Activated CD4-positive, alpha-beta T cell treated with anti-CD3 and anti-CD28 coated beads for 1 hour (primary cell): ENCODE results near the gene NHERF1.
A peak's percentile ranks its signal among the peaks of the same experiment; 100 is the strongest.

Source experiments
- DNase-seq: peaks from one replicate; pipeline ENCODE4 v3.0.0-alpha.2; 2020

The NHERF1 gene

GRCh38 chr17:74769856-74770497 lies 21.5 kb downstream of the NHERF1 start:
- DNase-seq = no peak

DNA sequence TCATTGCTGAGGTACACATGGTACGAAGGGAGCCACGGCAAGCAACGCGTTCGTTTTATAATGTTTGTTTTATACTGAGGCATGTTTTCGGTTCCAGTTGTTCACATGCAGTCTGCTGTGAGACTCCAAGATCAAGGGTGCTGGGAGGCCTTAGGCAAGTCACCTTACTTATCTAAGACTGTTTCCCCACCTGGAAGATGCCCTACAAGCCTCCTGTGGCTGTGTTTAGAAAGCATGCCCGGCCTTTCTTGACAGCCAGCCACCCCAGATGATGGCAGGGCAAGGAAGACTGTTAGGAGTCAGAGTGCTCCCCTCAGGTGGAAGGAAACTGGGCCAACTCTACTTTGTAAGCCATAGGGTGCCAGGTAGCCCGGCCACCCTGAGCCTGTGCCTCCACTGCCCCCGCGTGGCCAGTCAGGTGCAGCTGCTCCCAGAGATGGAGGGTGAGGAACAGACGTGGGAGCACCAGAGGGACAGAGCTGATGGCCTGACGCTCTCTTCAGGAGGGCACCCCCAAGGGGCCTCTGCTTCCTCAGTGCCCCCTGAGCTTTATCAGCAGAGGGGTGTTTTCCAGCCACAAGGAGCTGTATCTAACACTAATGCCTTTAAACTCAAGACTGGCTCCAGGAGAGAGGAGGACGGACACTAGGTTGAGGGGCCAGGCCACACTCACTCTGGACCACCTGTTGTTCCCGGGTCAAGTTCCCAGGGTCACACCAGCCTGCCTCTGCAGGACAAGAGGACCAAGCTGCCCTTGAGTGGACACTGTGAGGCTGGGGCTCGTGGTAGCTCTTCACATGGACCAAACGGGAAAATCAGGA lies 22.3 kb downstream of the NHERF1 start:
- DNase-seq = peak; percentile 68

DNA sequence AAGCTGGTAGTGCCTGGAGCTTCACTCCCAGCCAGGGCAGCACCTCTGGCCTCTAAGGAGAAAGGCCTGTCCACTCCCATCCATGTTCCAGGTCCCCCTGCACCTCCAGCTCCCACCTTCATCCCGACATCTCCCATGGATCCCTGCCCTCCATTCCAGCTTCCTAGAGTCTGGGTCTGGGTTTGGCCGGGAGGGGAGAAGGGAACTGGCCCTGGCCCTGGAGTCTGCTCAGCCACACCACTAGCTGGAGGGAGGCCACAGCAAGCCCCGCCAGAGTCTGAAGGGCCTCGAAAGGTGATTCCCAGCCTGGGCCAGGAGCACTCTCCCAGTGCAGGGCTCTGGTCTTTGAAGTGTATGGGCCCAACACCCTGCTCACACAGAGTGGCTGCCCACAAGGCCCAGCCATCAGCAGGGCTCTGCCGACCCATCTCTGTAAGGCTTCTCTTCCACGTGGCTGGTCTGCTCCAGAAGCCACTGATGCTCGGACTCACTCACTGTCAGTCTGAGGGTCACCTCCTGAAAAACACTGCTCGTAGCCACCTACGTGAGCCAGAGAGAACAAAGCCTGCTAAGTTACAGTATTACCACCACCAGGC lies 23.0 kb downstream of the NHERF1 start:
- DNase-seq = no peak

DNA sequence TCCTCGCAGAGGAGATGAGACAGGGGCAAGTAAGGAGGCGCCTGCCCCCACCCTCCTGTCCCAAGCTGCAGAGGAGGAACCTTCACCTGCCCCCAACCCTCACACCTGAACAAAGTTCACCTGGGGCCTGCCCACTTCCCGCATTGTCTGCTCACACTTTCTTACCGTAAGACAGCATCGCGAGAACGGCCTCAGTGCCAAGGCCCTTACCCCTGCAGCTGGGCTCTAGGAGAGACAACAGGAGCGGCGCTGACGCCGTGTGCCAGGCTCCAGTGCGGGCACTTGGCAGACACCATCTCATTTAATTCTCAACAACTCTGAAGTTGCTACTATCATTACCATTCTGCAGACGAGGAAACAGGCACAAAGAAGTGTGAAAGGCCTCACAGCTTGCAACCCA lies 23.6 kb downstream of the NHERF1 start:
- DNase-seq = no peak

- no peak for DNase-seq
Observed at GRCh38 chr17:74773414-74773813, 25.0 kb downstream of the NHERF1 start.

- DNase-seq = no peak
Observed at GRCh38 chr17:74773871-74774286, 25.5 kb downstream of the NHERF1 start.

- no peak for DNase-seq
Observed at GRCh38 chr17:74775409-74776043, 27.1 kb downstream of the NHERF1 start.

GRCh38 chr17:74776044-74776962 lies 27.9 kb downstream of the NHERF1 start, which contains the start of gene NAT9:
Gene NAT9 (minus strand): TSS chr17:74776345. CDS start chr17:74775698, 647 bp downstream.
- peak; percentile 98 for DNase-seq

GRCh38 chr17:74776990-74777389 lies 28.6 kb downstream of the NHERF1 start:
- no peak for DNase-seq

GRCh38 chr17:74777901-74778515 lies 29.6 kb downstream of the NHERF1 start:
- DNase-seq = no peak

GRCh38 chr17:74778960-74779359 lies 30.5 kb downstream of the NHERF1 start:
- no peak for DNase-seq

DNA sequence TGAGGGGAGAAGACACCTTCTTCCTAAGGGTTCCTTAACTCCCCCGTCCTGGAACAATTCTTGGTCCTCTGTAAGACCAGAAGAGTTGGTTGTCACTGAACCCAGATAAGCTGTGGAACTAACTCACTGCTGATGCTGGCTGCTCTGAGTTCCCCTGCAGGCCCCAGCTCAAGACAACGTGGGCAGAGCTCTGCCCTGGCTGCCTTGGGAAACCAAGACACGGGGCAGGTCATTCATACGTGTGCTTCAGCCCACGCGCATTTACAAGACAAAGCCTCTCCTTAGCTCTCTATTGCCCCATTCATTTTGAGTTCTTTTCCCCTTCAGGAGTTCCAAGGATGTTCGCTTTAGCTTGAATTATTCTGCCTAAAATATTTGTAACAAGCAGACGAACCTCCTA lies 31.1 kb downstream of the NHERF1 start:
- DNase-seq = no peak

GRCh38 chr17:74779948-74780400 lies 31.5 kb downstream of the NHERF1 start:
- no peak for DNase-seq

- DNase-seq = no peak
Observed at GRCh38 chr17:74780443-74781238, 32.2 kb downstream of the NHERF1 start.

DNA sequence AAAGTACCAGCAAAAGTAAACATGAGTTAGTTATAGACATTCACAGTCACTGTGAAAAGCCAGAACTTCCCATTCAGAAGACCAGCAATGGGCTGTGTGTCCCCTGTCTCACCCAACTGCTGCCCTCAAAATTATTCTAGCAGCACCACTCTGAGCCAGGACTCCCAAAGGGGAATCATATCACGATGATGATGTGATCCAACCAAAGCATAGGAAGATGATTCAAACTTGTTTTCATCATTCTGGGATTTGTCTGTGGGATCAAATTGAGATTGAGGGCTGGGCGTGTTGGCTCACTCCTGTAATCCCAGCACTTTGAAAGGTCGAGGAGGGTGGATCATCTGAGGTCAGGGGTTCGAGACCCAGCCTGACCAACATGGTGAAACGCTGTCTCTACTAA lies 34.1 kb downstream of the NHERF1 start:
- no peak for DNase-seq

GRCh38 chr17:74784125-74784810 lies 35.8 kb downstream of the NHERF1 start:
- no peak for DNase-seq

- DNase-seq = no peak
Observed at GRCh38 chr17:74785096-74785980, 36.9 kb downstream of the NHERF1 start.

DNA sequence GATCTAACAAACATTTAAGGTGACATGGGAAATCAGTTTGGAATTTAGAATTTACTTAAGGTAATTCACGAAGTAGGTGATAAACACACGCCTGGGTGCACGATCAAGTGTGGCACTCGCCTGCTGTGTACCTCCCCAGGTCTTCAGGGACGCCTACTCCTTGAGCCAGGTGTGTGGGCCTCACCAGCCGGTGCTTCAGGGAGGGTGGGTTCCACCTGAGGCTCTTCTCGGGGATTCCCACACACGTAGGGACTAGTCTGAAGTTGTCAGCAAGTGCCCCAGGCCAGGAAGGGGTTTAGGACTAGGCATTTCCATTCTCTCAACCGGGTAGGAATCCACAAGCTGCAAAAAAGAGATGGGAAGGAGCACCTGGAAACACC lies 37.5 kb downstream of the NHERF1 start:
- DNase-seq = no peak

- DNase-seq = no peak
Observed at GRCh38 chr17:74786431-74787055, 38.1 kb downstream of the NHERF1 start.
